Measurements from ENCODE around the gene FAM156B. TPM values are rescaled to one million over a fixed set of nuclear protein-coding genes. Genes with fewer than 3 reads are reported as not detected.
"Not testable (repeated sequence)": the region's sequence is repeated elsewhere in the genome, so short reads cannot be mapped to it uniquely, and the experiment has no call there.

Gene FAM156B
- polyA plus RNA-seq (ENCODE audit: insufficient read length in 4 of 4): 10 to 100 TPM; 15.5 to 22.9 (median 18.1) TPM

GRCh38 chrX:52896855-52897709 lies at the start of gene FAM156B:
TSS of gene FAM156B (plus strand) at chrX:52897330. CDS start at chrX:52907226, 9,896 bp downstream.
- DNase-seq (ENCODE audit: low read depth in 4 of 4, low spot score in 2 of 4): not testable (repeated sequence)

GRCh38 chrX:52852110-52852860 lies 44.8 kb upstream of the FAM156B start:
- no peak for DNase-seq (ENCODE audit: low read depth in 4 of 4, low spot score in 2 of 4)

GRCh38 chrX:52856991-52857525 lies 40.1 kb upstream of the FAM156B start:
- not testable (repeated sequence) for DNase-seq (ENCODE audit: low read depth in 4 of 4, low spot score in 2 of 4)

GRCh38 chrX:52865343-52865998 lies 31.7 kb upstream of the FAM156B start:
- DNase-seq (ENCODE audit: low read depth in 4 of 4, low spot score in 2 of 4): peak in 1 of 4 donors; percentile 2

DNA sequence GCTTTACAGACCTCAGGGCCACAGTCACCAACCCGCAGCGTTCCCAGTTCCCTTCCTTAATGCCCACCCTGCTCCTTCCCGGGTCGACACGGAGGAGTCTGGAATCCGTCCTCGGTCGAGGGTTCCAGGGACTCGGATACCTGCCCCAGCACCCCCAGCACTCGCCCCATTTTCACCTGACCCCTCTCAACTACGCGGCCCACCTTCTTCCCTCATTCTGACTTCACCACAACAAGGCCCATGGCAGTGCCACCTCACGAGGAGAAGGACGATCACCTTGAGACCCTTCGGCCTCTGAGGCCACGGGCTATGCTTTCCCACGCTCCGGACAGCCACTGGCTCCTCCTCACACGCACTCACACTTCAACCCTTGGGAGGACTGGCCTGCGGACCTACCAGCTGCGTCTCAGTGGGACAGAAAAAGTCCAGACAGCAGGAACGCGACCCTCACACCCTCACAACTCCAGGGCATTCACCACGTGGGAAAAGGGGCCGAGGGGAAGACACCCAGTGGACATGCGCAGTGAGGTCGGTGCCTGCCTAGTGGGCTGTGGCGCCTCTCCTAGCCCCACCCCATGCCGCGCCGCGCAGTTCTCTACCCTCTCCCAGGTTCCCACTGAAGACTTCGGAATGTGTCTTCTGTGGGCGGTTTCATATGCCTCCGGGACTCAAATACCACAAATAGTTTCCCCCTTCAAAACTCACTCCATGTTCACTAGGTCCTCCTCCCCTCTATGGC lies 29.4 kb upstream of the FAM156B start, which contains the start of gene XAGE3:
XAGE3 (minus strand) TSS at position 474 of the 739 bp plus-strand sequence. CDS start 950 bp downstream, outside the sequence.
- DNase-seq (ENCODE audit: low read depth in 4 of 4, low spot score in 2 of 4): no peak

DNA sequence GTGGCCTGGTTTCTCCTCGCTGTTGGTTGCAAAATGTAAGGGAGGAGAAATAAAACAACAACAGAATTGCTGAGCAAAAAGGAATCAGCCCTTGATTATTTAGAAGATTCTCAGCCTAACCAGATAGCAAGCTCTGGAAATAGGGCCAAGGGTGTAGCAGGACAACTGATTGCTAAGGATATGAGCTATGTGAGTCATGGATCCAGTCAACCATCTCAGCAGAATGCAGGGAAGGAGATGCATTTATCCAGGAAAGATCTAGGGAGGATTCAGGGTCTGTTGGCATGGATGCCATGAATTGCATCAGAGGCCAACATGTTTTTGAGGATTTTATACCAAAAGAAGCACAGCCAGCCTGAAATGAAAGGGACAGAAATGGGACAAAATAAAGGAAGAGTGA lies 27.1 kb upstream of the FAM156B start:
- no peak for DNase-seq (ENCODE audit: low read depth in 4 of 4, low spot score in 2 of 4)

DNA sequence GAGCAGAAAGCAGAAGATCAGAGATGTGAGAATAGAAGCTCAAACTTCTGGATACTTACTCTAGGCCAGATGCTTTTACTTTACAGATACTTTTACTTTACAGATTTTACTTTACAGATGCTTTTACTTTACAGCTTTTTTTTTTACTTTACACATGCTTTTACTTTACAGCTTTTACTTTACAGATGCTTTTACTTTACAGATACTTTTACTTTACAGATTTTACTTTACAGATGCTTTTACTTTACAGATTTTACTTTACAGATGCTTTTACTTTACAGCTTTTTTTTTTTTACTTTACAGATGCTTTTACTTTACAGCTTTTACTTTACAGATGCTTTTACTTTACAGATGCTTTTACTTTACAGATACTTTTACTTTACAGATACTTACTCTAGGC lies 23.3 kb upstream of the FAM156B start:
- not testable (repeated sequence) for DNase-seq (ENCODE audit: low read depth in 4 of 4, low spot score in 2 of 4)

DNA sequence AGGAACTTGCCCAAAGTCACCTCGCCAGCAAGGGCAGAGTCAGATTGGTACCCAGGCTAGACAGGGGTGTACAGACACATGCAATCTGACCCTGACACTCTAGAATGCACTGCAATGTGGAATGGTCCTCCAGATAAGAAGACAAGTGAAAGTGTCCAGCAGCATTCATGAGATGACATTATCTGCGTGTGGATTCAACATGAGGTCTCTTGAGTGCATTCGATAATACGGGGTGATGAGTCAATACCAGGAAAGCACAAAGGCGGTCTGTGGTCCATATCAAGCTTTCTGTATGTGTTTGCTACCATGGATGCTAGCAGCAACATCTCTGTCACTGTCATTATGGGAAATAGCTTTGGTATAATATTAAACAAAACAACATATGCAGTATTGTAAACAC lies 22.5 kb upstream of the FAM156B start:
- no peak for DNase-seq (ENCODE audit: low read depth in 4 of 4, low spot score in 2 of 4)

- not testable (repeated sequence) for DNase-seq (ENCODE audit: low read depth in 4 of 4, low spot score in 2 of 4)
Measured at GRCh38 chrX:52875436-52875835, 21.7 kb upstream of the FAM156B start.

DNA sequence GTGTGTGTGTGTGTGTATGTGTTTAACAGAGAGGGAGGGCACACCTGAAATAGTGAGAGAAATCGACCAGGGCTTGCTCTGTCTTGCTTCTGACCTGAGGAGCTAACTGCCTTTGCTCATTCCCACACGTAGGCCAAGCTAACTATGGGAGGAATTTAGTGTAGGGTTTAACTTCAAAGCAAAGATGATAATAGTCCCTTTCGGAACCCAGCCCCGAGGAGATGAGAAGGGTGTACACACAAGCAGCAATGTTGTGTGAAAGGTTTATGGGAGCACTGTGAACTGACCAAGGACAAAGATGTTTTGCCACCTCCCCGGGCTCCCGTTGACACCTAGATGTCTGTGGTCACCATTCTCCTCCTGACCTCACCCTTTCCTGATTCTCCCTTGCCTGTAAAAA lies 20.7 kb upstream of the FAM156B start:
- DNase-seq (ENCODE audit: low read depth in 4 of 4, low spot score in 2 of 4): not testable (repeated sequence)

DNA sequence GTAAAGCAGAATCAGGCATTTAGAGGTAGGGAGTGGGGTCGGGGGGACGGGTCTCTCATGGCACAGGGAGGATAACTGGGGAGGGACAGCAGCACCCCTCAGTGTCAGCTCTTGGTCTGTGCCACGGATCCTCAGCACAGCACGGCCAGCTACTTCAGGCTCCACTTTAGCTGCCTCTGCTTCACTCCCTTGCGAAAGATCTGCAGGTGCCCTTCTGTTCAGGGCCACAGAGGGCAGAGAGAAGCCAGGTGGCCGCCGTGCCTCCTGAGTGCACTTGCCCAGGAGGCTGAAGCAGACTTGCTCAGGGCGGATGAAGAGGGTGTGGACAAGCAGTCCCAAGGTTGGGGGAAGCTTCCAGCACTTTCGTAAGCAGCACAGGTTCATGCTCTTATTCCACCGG lies 9.7 kb upstream of the FAM156B start:
- not testable (repeated sequence) for DNase-seq (ENCODE audit: low read depth in 4 of 4, low spot score in 2 of 4)

DNA sequence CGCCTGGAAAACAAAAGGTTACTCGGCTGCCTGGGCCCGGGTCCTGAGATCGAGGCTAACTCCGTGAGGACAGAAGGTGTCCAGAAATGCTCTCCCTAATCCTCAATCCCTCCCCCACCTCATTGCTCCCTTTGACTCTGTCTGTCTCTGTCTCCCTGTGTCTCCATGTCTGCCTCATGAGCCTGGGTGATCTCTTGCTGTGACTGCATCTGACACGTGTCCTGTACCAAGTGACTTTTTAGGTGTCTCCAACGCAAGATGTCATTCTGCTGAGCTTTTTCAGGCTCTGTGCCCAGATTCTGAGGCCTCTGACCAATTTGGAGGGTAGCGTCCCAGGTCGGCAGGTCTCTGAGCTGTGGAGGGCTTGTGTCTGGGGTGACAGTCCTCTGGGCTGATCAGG lies 9.0 kb upstream of the FAM156B start:
- DNase-seq (ENCODE audit: low read depth in 4 of 4, low spot score in 2 of 4): not testable (repeated sequence)

DNA sequence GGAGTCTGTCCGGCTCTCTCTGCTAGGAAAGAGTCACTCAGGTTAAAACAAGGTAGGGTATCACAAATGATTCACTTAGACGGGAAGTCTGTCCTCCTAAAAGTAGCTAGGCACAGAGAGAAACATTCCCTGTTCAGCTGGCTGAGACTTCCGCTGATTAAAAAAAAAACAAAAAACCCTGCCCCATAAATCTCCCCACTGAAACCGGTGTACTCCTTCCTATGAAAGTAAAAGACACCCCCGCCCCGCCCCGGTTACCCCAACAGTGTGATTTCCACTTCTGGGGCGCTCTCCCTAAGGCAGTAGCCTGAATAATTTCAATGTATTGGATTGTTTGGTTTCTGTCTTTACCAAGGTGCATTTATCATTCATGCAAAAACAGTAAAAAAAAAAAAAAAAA lies 692 bp upstream of the FAM156B start:
- not testable (repeated sequence) for DNase-seq (ENCODE audit: low read depth in 4 of 4, low spot score in 2 of 4)

GRCh38 chrX:52905531-52905930 lies 8.4 kb downstream of the FAM156B start:
- not testable (repeated sequence) for DNase-seq (ENCODE audit: low read depth in 4 of 4, low spot score in 2 of 4)

GRCh38 chrX:52906072-52906471 lies 8.9 kb downstream of the FAM156B start:
- not testable (repeated sequence) for DNase-seq (ENCODE audit: low read depth in 4 of 4, low spot score in 2 of 4)

DNA sequence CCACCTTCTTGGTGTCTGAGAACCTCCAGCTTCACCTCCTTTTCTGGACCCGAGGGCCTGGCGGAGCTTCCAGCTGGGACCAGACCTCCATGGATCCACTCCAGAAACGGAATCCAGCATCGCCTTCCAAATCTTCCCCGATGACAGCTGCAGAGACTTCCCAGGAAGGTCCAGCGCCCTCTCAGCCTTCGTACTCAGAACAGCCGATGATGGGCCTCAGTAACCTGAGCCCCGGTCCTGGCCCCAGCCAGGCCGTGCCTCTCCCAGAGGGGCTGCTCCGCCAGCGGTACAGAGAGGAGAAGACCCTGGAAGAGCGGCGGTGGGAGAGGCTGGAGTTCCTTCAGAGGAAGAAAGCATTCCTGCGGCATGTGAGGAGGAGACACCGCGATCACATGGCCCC lies 10.0 kb downstream of the FAM156B start:
- not testable (repeated sequence) for DNase-seq (ENCODE audit: low read depth in 4 of 4, low spot score in 2 of 4)

- DNase-seq (ENCODE audit: low read depth in 4 of 4, low spot score in 2 of 4): not testable (repeated sequence)
Measured at GRCh38 chrX:52907900-52908299, 10.8 kb downstream of the FAM156B start.

DNA sequence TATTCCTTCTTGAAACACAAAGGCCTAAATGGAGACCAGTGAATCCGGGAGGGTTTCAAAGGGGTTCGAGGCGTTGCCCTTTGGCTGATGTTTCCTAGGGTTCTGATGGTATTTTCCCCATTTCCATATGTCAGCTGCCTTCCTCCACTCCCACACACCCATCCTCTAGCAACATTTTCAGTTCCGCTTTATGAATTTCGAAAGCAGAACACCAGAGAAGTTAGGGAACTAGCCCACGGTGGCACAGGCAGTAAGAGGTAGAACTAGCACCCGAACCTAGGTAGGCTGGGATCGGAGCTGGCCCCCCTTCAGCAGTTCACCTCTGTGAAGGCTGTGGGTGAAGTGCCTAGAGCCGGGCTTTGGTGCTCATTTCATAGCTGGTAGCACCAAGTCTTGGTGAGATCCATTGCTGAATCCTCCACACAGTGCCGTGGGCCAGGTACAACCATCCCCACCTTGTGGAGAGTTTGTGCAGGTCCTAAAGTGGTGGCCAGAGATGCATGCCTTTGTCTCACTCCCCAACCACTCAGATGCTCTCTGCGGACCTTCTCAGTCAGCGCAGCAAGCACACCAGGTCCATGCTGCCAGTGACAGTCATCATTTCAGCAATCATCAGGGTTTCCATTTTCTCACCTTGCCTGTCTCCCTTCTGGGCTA lies 12.3 kb downstream of the FAM156B start:
- not testable (repeated sequence) for DNase-seq (ENCODE audit: low read depth in 4 of 4, low spot score in 2 of 4)

GRCh38 chrX:52913681-52914080 lies 16.6 kb downstream of the FAM156B start:
- DNase-seq (ENCODE audit: low read depth in 4 of 4, low spot score in 2 of 4): not testable (repeated sequence)
